NCI-H2196 (cell line): ENCODE data around the gene NECAB3.

Source experiments
- DNase-seq: peaks from one replicate; lab custom pipeline; 2025; ENCODE audit not compliant: unreplicated experiment; lab: John Stamatoyannopoulos, UW

Gene NECAB3

DNA sequence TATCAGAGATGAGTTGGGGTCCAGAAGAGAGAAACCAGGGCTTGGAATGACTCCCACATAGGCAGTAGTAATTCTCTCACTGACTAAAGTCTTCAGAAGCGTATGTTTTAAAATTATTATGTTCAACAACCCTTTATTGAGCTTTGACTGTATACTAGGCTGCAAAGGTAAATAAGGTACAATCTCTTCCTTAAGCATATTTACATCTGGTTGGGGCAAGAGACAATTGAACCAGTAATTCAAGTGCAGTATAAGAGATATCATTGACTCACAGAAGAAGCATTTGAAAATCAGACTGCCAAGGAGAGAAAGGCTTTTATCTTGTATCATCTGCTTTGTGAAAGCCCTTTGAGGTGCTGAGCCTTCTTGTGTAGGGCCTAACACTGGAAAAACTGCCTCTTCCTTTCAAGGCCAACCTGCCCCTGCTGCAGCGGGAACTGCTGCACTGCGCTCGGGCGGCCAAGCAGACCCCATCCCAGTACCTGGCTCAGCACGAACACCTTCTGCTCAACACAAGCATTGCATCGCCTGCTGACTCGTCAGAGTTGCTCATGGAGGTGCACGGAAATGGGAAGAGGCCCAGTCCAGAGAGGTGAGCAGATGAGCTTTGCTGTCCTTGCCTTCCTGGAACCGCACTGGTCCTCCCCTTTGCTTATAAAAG is 51.4 kb downstream of the NECAB3 start:
- DNase-seq = no peak

DNA sequence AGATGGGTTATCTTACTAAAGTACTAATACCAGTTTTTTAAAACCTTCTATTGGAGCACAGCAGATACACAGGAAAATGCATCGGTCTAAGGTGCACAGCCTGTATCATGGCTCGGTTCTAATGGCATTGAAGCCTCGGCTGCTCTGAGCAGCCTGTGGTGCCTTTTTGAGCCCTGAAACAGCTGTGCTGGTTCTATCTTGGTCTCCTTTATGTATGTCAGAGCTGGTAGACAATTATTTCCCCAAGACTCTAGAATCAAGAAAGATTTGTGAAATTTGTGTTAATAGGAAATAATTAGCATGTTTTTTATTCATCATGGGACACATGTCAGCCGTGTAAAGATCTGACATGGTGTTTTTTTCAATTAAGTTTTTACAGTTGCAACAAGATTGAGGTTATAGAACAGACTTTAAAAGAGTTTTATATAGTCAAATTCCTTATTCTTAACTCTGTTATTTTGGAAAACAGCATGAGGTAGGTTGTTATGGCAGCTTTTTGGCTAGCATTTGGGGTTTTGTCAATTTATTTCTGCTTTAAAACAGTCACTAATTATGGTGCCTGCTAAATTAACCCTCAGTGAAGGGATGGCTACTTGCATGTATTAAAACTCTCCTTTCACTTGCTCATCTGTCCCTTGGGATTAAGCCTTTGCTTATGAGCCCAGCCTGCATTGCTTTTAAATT is 52.4 kb downstream of the NECAB3 start:
- DNase-seq = no peak

- no peak for DNase-seq
Measured at GRCh38 chr20:33612001-33612400, 62.2 kb downstream of the NECAB3 start.

DNA sequence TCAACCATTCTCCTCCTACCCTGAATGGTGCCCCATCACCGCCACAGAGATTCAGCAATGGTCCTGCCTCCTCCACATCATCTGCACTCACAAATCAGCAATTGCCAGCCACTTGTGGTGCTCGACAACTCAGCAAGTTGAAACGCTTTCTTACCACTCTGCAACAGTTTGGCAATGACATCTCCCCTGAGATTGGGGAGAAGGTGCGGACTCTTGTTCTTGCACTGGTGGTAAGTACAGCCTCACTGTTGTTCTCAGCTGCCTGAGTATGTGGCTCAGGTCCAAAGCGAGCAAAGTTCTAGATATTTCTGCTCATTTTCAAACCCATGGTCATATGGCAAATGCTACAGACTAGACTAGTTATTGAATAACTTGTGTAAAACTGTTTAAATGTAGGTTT is 63.1 kb downstream of the NECAB3 start:
- DNase-seq = no peak

DNA sequence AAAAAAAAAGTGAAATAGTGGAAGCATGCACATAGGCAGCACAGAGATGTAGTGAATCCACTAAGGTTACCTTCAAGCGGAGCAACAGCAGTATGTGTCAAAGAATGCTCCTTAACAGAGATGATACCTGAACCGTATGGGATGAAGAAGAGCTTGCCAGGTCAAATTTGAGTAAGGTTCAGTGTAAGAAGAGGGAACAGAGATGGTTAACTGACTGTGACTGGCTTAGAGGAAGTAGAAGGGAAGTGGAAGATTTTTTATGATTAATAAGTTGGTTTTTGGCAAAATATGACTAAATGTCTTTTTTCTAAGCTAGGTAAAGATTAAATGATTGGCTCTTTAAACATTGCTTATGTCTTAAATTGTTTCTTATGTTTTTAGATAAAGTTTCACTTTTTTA is 64.7 kb downstream of the NECAB3 start:
- no peak for DNase-seq
